Stimulated activated CD4-positive, alpha-beta T cell treated with anti-CD3 and anti-CD28 coated beads, Interleukin-12 subunit alpha, Interleukin-12 subunit beta, amount 100 ng/mL, for 48 hours (primary cell): ENCODE data around the gene ARHGEF38.

ENCODE experiments used
- DNase-seq, 3 donors: peaks; one replicate each; pipeline ENCODE4 v3.0.0-alpha.2; 2020; ENCODE audit warnings: low read depth in 2 of 3, low spot score in 1 of 3

The ARHGEF38 gene

GRCh38 chr4:105556206-105556605 is 3.8 kb downstream of the ARHGEF38 start:
- no peak for DNase-seq

DNA sequence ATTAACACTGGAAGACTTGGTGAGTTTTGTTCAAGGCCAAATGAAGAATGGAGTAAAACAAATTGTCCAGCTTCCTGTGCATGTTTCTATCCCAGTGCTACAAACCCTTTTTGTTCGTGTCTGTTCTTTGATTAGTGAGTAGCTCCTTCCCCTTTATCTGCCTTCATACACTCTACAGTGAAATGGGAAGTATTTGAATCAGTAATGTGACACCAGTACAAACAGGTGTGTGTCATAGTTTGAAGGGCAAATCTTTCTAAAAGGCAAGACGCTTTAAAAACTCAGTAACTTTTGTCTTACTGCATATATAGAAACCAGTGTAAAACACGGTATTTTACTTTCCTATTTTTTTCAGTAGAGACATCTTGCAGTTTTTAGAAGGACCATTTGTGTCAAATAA is 5.9 kb downstream of the ARHGEF38 start:
- no peak for DNase-seq

- DNase-seq, result no peak
Observed at GRCh38 chr4:105560421-105560848, 8.0 kb downstream of the ARHGEF38 start.

- DNase-seq, result no peak
Observed at GRCh38 chr4:105563352-105563751, 10.9 kb downstream of the ARHGEF38 start.

- no peak for DNase-seq
Observed at GRCh38 chr4:105568584-105568983, 16.2 kb downstream of the ARHGEF38 start.

DNA sequence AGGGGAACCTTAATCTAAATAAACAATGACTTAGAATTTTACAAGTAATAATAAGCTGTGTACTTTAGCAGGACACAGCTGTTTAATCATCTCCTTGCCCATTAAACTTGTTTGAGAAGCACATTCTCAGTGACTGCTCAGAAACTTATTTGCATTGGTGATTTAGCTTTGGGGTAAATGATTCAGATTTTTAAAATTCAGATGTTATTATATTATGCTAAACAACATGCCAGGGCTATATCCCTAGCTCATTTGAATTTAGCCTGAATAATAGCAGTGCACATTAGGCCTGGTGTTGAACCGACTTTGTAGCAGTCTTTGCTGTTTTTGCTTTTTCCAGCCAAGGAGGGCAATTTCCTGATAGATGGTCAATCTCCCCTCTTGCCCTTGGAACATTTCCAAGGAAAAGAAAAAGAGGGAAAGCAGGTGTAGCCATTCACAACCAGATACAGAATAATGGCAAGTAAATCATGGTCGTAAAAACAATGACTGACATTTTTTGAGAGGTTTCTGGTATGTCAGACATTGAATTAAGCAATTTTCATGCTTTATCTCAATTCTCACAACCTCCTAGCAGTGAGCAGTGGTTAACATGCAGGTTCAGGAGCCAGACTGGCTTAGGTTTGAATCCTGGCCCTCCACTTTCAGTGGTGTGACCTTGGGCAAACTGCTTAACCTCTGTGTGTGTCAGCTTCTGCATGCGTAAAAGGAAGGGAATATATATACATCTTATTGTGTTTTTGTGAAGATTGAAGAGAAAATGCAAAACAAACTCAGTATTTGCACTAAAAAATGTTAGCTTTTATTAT is 16.8 kb downstream of the ARHGEF38 start:
- DNase-seq, result no peak

DNA sequence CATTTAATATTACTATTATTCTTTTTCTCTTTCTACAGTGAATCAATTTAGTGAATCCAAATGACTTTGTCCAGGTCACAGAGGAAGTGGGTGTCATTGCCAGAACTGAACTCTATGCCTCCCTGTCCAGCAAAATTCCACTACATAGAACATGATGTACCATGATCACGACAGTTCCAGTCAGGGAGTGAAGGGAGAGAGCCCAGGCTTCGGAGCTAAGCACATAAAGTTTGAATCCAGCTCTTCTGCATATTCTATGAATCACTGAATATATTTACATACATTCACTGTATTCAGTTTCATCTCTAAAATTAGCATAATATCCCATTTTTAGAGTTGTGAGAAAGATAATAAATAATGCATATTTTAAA is 17.4 kb downstream of the ARHGEF38 start:
- DNase-seq, result no peak

- no peak for DNase-seq
Observed at GRCh38 chr4:105572296-105572695, 19.9 kb downstream of the ARHGEF38 start.

DNA sequence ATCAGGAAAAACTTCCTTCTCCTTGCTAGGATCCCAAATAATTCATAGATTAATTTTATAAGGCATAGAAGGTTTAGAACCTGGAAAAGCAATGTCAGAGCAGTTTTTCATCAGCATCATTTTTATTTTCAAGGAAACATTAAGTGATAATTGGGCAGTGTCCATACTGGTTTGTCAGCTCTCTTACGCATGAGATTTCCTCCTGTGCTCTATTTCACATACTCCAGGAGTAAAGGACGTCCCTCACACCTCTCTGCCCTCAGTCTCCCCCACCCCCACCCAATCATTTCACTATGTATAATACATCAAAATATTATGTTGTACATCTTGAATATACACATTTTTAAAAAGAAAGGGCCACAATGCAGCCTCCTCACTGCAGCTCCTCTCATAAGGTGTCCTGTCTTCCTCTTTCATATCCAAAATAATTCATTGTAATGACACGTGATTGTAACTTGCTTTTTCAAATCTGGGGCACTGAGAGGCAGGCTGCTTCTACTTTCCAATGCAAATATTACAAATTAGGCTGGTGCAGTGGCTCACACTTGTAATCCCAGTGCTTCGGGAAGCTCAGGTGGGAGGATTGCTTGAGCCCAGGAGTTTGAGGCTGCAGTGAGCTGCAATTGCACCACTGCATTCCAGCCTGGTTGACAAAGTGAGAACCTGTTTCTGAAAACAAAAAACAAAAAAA is 34.4 kb downstream of the ARHGEF38 start:
- no peak for DNase-seq

- no peak for DNase-seq
Observed at GRCh38 chr4:105587841-105588240, 35.4 kb downstream of the ARHGEF38 start.

DNA sequence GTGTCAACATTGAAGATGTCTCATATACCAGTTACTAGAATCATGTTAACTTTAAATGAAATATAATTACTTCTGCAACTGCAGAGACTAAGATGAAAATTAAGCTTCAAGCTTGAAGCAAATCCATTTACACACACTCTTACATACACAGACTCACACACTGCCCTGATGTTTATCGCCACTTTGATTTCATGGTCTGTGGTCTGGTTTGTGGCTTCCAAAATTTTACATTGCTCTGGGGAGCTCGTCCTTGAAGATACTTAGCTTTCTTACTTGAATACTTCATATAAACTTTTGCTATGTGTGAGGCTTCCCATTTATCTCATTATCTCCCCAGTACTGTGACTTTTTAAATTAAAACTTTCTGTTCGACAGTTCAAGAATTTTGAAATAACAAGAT is 35.8 kb downstream of the ARHGEF38 start:
- no peak for DNase-seq

DNA sequence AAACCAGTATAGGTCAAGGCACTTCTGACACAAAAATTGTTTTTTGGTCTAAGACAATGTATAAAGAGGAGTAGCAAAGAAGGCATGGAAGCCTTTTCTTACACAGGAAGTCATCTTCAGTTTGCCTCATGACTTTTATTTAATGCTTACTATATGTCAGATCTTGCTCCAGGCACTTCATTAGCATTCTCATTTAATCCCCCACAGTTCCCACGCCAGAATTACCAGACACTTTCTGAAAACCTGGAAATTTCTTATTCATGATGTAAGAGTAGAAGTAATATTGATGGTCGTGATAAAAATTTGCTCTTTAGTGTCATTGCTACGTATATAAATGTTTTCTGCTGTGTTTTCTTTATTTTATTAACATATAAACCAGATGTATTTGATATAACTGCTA is 39.2 kb downstream of the ARHGEF38 start:
- DNase-seq, result no peak

DNA sequence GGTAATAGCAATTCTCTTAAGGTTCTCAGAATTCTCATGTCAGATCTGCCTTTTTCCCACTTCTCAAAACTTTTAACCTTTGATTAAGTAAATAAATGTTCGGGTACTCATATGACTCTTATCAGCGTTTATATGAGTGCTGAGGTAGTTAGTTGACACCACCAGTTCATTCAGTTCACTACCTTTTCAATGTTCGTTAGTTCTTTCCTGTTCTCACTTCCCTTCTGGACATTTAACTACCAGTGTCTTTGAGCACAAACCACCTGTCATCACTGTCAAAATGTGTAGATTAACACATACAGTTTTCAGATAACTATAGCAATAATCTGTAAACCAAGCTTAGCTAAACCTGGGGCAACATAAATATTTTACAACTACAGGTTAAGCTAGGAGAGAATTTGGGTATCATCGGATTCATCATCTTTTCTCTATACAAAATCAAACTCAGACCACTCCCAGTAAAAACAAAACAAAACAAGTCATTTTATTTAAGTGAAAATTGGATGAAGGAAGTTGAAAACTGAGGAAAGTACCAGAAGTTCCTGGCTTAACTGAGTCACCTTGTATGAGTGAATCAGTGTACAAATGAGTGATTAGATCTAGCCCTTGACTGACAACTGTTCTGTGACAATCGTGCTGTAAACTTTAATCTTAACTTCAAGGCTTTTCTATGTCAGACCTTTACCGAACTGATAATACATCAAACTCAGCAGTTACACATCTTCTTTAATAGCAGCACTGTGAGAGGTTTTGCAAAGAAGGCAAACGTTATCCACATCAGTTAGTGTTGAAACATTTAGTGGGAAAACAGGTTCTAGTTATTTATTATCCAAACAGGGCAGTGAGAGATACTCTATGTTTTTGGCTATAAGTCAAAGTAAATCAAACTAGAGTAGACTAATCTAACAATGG is 41.9 kb downstream of the ARHGEF38 start:
- DNase-seq, result no peak

DNA sequence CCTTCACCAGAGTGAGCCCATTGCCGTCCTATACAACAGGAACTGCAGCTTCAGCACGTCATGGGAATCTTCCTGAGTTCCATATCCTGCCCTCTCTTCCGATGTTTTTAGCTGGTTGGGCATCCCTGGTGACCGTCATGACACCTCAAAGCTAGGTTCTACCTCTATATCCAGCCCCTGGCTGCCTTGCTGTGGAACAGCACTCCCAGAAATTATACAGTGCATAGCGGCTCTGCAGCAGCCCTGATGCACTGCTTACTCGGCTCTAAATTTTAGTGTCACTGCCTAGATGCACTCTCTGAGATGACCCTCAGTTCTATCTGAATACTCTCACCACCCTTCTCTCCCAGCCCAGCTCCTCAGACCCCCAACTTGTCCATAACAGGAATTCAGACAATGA is 44.3 kb downstream of the ARHGEF38 start:
- no peak for DNase-seq

DNA sequence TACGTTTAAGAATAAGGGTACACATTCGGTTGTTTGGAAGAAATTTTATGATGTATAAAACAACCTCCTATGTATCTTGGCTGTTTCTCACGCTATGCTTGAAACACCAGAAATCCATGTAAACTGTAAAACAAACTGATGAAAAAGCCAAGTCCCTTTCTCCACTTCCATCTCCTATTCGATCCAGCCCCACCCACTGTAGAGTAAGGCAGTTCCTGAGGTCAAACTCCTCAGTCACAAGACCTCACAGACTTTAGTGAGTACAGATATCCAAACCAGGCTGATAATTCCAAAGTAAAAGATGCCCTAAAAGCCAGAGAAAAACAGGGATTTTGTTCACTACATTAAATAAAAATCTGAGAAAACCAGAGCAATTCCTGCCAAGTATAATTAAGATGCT is 45.6 kb downstream of the ARHGEF38 start:
- DNase-seq, result no peak

DNA sequence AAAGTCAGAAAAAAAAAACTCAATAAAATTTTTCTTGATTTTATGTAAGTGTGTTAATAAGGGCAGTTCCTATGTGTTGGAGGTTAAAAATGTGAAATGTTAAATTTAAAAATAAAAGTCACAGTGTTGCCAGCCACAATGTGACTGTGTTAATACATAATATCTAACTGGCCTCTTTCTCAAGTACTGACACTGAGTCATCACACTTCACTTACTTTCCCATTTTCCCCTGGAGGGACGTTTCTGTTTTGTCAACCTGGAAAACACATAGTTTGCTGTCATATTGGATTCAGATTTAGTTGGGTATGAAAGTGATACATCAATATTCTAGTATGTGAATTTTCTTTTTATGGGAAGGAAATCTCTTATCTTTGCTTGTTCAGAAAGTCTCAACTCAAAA is 46.4 kb downstream of the ARHGEF38 start:
- no peak for DNase-seq

GRCh38 chr4:105599482-105599881 is 47.1 kb downstream of the ARHGEF38 start:
- DNase-seq, result no peak

- no peak for DNase-seq
Observed at GRCh38 chr4:105599932-105600655, 47.7 kb downstream of the ARHGEF38 start.

GRCh38 chr4:105600951-105601350 is 48.5 kb downstream of the ARHGEF38 start:
- DNase-seq, result no peak

DNA sequence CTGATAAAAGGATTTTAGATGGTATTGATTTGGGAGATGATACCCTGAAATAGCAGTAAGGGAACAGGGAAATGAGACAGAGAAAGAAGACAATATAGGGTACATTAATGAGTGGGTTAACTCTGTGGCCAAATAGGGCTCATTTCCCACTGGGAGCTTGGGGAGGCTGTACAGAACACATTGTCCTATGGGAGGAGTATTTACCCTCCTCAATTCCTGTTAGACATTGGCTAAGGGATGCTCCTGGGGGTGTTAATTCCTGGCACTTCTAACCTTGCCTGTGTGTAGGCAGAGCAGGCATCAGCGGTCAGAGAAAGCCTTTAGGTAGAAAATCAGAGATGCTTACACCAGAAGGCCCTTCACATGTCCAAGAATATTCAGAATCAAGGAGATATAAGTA is 49.0 kb downstream of the ARHGEF38 start:
- DNase-seq, result no peak

DNA sequence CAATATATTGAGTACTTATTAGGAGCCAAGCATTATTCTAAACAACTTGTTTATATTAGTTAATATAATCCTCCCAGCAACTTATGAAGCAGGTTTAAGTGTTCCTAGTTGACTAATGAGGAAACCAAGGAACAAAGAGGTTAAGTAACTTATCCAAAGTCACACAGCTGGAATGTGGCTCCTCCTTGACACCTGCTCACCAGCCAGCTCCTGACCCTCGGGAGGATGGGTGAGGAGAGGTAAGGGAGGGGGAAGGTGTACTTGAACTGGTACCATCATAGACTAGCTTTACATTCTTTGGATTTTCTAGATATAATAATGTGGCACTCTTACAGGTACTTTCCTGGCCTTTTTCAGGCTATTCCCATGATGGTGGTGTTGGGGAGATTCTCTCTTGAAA is 50.7 kb downstream of the ARHGEF38 start:
- DNase-seq, result no peak
